WI38 (cell line): ENCODE results near the gene NTN5.

ENCODE experiments used
- H3K4me3 ChIP-seq: 2 replicates; pipeline ENCODE4 v1.5.1; 2011; ENCODE audit warnings: low read depth, mild to moderate bottlenecking, control low read depth, low read length
- TF ChIP-seq, protein P1 (sequence below): IDR thresholded peaks from 2 replicates; pipeline ENCODE4 v1.5.1; 2012; ENCODE audit warnings: low read depth, mild to moderate bottlenecking, control low read depth, low read length

Gene NTN5

DNA sequence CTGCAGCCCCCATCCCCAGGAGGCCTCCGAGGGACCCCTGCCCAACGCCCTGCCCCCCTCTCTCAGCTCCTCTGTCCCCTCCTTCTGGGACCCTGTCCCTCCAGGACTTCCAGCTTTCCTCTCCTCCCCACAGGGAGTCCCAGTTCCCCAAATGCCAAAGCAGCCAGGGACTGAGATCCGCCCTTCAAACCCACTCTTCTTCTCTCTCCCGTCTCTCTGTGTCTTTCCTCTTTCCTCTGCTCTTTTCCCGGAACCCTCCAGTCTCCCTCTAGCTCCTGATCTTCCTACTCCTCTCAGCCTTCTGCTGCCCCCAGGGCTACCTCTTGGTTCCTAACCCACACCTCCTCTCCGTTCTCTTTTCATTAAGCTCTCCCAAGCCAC, 27.2 kb downstream of the NTN5 start:
- TF ChIP-seq, protein P1, sequence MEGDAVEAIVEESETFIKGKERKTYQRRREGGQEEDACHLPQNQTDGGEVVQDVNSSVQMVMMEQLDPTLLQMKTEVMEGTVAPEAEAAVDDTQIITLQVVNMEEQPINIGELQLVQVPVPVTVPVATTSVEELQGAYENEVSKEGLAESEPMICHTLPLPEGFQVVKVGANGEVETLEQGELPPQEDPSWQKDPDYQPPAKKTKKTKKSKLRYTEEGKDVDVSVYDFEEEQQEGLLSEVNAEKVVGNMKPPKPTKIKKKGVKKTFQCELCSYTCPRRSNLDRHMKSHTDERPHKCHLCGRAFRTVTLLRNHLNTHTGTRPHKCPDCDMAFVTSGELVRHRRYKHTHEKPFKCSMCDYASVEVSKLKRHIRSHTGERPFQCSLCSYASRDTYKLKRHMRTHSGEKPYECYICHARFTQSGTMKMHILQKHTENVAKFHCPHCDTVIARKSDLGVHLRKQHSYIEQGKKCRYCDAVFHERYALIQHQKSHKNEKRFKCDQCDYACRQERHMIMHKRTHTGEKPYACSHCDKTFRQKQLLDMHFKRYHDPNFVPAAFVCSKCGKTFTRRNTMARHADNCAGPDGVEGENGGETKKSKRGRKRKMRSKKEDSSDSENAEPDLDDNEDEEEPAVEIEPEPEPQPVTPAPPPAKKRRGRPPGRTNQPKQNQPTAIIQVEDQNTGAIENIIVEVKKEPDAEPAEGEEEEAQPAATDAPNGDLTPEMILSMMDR, result no peak

DNA sequence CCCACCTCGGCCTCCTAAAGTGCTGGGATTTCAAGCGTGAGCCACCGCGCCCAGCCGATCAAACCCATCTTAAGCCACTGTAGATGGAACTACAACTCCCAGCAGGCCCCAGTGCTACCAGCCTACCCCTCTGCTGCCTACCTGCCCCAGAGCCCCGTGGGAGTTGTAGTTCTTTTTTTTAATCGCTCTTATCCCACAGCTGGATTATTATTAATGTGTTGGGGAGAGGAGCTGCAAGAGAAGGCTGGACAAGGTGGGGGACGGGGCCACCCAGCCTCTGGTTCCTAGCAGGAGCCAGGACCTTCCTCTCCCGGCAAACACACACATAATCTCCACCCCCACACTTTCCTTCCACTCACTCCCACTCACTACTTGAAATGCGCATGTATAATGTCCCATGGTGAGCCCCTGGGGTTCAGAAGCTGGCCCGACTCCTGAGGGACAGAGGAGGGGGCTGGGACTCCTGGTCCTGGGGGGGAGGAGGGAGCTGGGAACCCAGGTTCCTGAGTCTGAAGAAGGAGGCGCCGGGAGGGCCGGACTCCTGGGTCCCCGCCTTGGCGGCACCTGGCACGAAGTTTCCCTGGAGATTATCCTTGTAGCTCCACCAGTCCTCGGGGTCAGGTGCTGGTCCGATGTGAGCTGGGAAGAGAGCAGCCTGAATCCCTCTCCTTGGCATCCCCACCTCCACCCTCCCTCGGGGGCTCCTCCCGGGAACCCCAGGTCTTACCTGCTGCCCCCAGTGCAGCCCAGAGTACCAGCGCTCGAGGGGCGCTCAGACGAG, 27.8 kb downstream of the NTN5 start:
- TF ChIP-seq, protein P1, result no peak
- H3K4me3 ChIP-seq, result no peak overlapping the region

More for the DNA sequence above, 27.2 kb downstream of the NTN5 start:
- H3K4me3 ChIP-seq, result no peak overlapping the region

DNA sequence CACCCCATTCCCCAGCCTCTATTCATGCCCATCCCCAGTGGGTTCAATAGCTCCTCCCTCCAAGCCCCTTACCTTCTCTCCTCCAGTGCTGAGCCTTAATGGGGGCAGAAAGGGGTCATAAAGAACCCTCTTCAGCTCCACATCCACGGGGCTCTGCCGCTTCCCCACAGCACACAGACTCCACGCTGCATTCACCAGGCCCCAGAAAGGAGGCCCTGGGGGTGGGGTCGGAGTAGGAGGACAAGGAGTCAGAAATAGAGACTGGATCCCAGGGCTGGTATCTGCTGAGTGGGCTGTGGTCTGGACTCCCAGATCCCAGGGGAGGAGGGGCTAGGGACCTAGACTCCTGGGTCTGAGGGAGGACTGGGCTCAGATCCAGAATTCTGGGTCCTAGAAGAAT, 28.5 kb downstream of the NTN5 start:
- TF ChIP-seq, protein P1, result no peak

GRCh38 chr19:48642862-48643261, 30.0 kb downstream of the NTN5 start:
- H3K4me3 ChIP-seq, result no peak overlapping the region
- TF ChIP-seq, protein P1, result no peak

More for the DNA sequence above, 28.5 kb downstream of the NTN5 start:
- H3K4me3 ChIP-seq, result no peak overlapping the region

DNA sequence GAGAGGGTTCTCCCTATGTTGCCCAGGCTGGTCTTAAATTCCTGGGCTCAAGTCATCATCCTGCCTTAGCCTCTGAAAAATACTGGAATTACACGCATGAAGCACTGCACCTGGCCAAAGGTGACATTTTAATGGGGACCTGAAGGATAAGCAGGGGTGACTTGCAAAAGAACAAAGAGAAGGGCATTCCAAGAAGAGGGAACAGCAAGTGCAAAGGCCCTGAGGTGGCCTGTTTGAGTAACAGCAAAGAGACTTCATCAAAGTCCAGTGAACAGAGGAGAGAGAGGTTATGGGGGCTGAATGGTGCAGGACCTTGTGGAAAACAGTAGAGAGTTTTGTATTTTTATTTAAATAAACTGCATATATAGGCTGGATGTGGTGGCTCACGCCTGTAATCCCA, 31.0 kb downstream of the NTN5 start:
- TF ChIP-seq, protein P1, result no peak
- H3K4me3 ChIP-seq, result no peak overlapping the region

DNA sequence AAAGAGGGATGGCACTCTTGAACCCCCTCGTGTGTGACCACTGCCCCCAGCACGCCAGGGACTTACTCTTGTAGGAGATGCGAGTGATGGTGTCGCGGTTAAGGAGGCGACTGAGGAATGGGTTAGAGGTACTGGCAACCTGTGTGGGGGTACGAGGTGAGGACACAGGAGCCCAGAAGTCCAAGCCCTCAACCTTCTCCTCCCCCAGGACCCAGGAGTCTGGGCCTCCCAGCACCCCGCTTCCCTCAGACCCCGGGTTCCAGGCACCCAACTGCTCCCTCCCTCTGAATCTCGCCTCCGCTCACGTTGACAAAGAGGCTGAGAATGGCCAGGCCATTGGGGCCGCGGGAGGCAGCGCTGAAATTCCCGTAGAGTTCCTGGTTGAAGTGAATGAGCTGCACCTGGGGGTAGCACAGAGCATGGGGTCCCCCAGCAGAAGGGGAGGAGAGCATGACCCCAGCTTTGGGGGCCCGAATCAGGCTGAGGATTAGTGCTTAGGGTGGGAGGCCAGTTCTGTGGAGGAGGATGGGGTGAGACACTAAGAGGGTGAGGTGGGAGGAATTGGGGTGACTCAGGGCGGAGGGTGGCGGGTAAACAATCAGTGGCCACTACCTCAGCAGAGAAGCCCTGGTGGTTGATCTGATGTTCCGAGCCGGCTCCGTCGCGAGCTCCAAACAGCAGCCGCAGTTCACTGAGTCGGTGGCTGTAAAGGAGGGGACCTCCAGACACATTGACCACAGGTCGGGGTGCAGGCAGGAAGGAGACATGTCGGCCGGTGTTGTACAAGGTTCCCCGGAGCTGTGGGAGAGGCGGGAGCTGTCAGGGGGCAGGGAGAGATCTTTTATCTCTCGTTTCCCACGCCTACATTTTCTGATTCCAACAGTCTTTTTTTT, 33.1 kb downstream of the NTN5 start:
- TF ChIP-seq, protein P1, result no peak
- H3K4me3 ChIP-seq, result no peak overlapping the region
